Esophagus muscularis mucosa (tissue), 4 donors: ENCODE measurements around the gene MYO16. TPM values are rescaled to one million over a fixed set of nuclear protein-coding genes. Genes with fewer than 3 reads are reported as not detected.

Experiments used
- DNase-seq: peaks from one replicate; pipeline ENCODE4 v3.0.0-alpha.2; 2017; ENCODE audit errors: extremely low spot score
- H3K27ac ChIP-seq, 4 donors: fragments of 200-600 bp; sonication (generic); replicated peaks in 1 of 4; 1 replicate in 3 of 4; 2 replicates in 1 of 4; pipeline ENCODE4 v1.5.1; 2016 to 2019; ENCODE audit warnings: mild to moderate bottlenecking in 1 of 4
- H3K27me3 ChIP-seq, 4 donors: fragments of 200-600 bp; sonication (generic); one replicate each; pipeline versions ENCODE4 v1.5.1 to v1.6.0; 2016 to 2019
- H3K36me3 ChIP-seq, 4 donors: fragments of 200-600 bp; sonication (generic); one replicate each; pipeline ENCODE4 v1.5.1; 2016 to 2019
- H3K4me1 ChIP-seq, 4 donors: fragments of 200-600 bp; sonication (generic); one replicate each; pipeline ENCODE4 v1.5.1; 2016 to 2019
- H3K4me3 ChIP-seq, 4 donors: fragments of 200-600 bp; sonication (generic); 1 replicate in 2 of 4; 2 replicates in 2 of 4; pipeline ENCODE4 v1.5.1; 2016 to 2019; ENCODE audit warnings: mild to moderate bottlenecking in 4 of 4, moderate library complexity in 1 of 4
- H3K9me3 ChIP-seq, 4 donors: fragments of 200-600 bp; sonication (generic); 1 replicate in 3 of 4; 2 replicates in 1 of 4; pipeline ENCODE4 v1.5.1; 2016 to 2019
- CTCF ChIP-seq, 3 experiments: fragments of 200-600 bp in 2 of 3; fragments of 450-650 bp in 1 of 3; sonication (generic) in 2 of 3; IDR thresholded peaks; one replicate each; pipeline ENCODE4 v1.5.1; 2017 to 2019; ENCODE audit warnings: antibody characterized with exemption in 3 of 3, mild to moderate bottlenecking in 2 of 3, moderate library complexity in 1 of 3
- EP300 ChIP-seq: sonication (generic); formaldehyde crosslinking; IDR thresholded peaks from one replicate; pipeline ENCODE4 v1.6.1; 2017; ENCODE audit warnings: antibody characterized with exemption
- POLR2A ChIP-seq: fragments of 450-650 bp; IDR thresholded peaks from one replicate; pipeline ENCODE4 v1.6.1; 2017; ENCODE audit warnings: antibody characterized with exemption, moderate library complexity, mild to moderate bottlenecking, low read depth
- POLR2AphosphoS5 ChIP-seq, 2 donors: sonication (generic); formaldehyde crosslinking; IDR thresholded peaks; one replicate each; pipeline ENCODE4 v1.6.1; 2017; ENCODE audit warnings: antibody characterized with exemption in 2 of 2
- WGBS: methylation state at CpG from one replicate; pipeline ENCODE4 v1.1.5; 2018; 5-methylcytosine and 5-hydroxymethylcytosine counted together
- intact Hi-C: fragments of 100-400 bp; cut with DNase I; formaldehyde crosslinking; loops from one replicate; pipeline ENCODE4 v1.15.1; 2023
- total RNA-seq, 4 donors: library from RNA; depleted of rRNA; stranded (reverse); fragments of >200 nt; gene quantifications; one replicate each; pipeline versions ENCODE4 v1.1.0 to v1.2.1, GENCODE V29; 2016

Gene MYO16
- total RNA-seq, 4 donors from 2014 or later = 1.2 to 3.7 (median 1.8) TPM

- intact Hi-C loops = no loop called here
- H3K36me3 ChIP-seq = no peaks in the 10 kb centered on the region
- H3K9me3 ChIP-seq = no peaks in the 10 kb centered on the region
- no peak overlapping the region for H3K4me3 ChIP-seq
- DNase-seq = no peak
- peaks cover 0 to 19% (median 15%) of the 10 kb centered on the region in 4 donors for H3K4me1 ChIP-seq
- no peak overlapping the region for H3K27ac ChIP-seq
- H3K27me3 ChIP-seq = no peaks in the 10 kb centered on the region
- WGBS = 95% methylated on average over 15 of the region's 15 CpGs
- TF ChIP-seq EP300 = no peak
- TF ChIP-seq CTCF (IDR thresholded peaks at IDR 0.05) = no peak
- TF ChIP-seq POLR2AphosphoS5 (IDR thresholded peaks at IDR 0.05) = no peak
- no peak for TF ChIP-seq POLR2A
These were observed 294.1 kb downstream of the MYO16 start for GRCh38 chr13:108923386-108924047.

- TF ChIP-seq CTCF (IDR thresholded peaks at IDR 0.05) = no peak
- no peak for TF ChIP-seq POLR2AphosphoS5 (IDR thresholded peaks at IDR 0.05)
- TF ChIP-seq EP300 = no peak
- TF ChIP-seq POLR2A = no peak
- intact Hi-C loops = no loop called here
- H3K4me1 ChIP-seq = peaks cover 0 to 16% (median 13%) of the 10 kb centered on the region in 4 donors
- no peak overlapping the region for H3K27ac ChIP-seq
- no peaks in the 10 kb centered on the region for H3K36me3 ChIP-seq
- no peaks in the 10 kb centered on the region for H3K9me3 ChIP-seq
- no peaks in the 10 kb centered on the region for H3K27me3 ChIP-seq
- 81% methylated on average over 5 of the region's 5 CpGs for WGBS
- H3K4me3 ChIP-seq = no peak overlapping the region
- no peak for DNase-seq
These were observed 294.7 kb downstream of the MYO16 start for GRCh38 chr13:108924134-108924533.

GRCh38 chr13:108924541-108924940 lies 295.1 kb downstream of the MYO16 start:
- 92% methylated on average over 11 of the region's 11 CpGs for WGBS
- Histone ChIP-seq H3K27me3 (no peaks in the 10 kb centered on the region), H3K9me3 (no peaks in the 10 kb centered on the region), H3K36me3 (no peaks in the 10 kb centered on the region), H3K27ac (no peak overlapping the region), H3K4me3 (no peak overlapping the region), H3K4me1 (peaks cover 0 to 12% (median 9%) of the 10 kb centered on the region in 4 donors)
- DNase-seq = no peak
- TF ChIP-seq POLR2A (no peak), CTCF (IDR thresholded peaks at IDR 0.05) (no peak), POLR2AphosphoS5 (IDR thresholded peaks at IDR 0.05) (no peak), EP300 (no peak)
- intact Hi-C loops = no loop called here

- TF ChIP-seq EP300 (no peak), CTCF (IDR thresholded peaks at IDR 0.05) (no peak), POLR2A (no peak), POLR2AphosphoS5 (IDR thresholded peaks at IDR 0.05) (no peak)
- DNase-seq = no peak
- Histone ChIP-seq H3K4me3 (no peak overlapping the region), H3K27me3 (no peaks in the 10 kb centered on the region), H3K4me1 (peaks cover 0 to 9% (median 3%) of the 10 kb centered on the region in 4 donors), H3K9me3 (no peaks in the 10 kb centered on the region), H3K36me3 (no peaks in the 10 kb centered on the region), H3K27ac (no peak overlapping the region)
- intact Hi-C loops = no loop called here
- 94% methylated on average over 6 of the region's 6 CpGs for WGBS
These were observed 295.7 kb downstream of the MYO16 start for GRCh38 chr13:108925070-108925469.

- no peaks in the 10 kb centered on the region for H3K36me3 ChIP-seq
- no peak overlapping the region for H3K27ac ChIP-seq
- no peaks in the 10 kb centered on the region for H3K9me3 ChIP-seq
- H3K27me3 ChIP-seq = no peaks in the 10 kb centered on the region
- WGBS = 74% methylated on average over 5 of the region's 5 CpGs
- peaks cover 0 to 9% (median 2%) of the 10 kb centered on the region in 4 donors for H3K4me1 ChIP-seq
- intact Hi-C loops = no loop called here
- H3K4me3 ChIP-seq = no peak overlapping the region
- no peak for DNase-seq
- TF ChIP-seq POLR2AphosphoS5 (IDR thresholded peaks at IDR 0.05) (no peak), CTCF (IDR thresholded peaks at IDR 0.05) (no peak), EP300 (no peak), POLR2A (no peak)
These were observed 297.5 kb downstream of the MYO16 start for GRCh38 chr13:108926862-108927261.
